Activated T-cell treated with anti-CD3 and anti-CD28 coated beads for 1 hour (primary cell): ENCODE results near the gene ABLIM2.

Experiments
- DNase-seq: peaks from one replicate; pipeline ENCODE4 v3.0.0-alpha.2; 2020; ENCODE audit warnings: low read depth

Gene ABLIM2

GRCh38 chr4:8103421-8104390 lies 54.9 kb downstream of the ABLIM2 start:
- no peak for DNase-seq

GRCh38 chr4:8102831-8103230 lies 55.8 kb downstream of the ABLIM2 start:
- DNase-seq = no peak

- no peak for DNase-seq
Measured at GRCh38 chr4:8102076-8102355, 56.6 kb downstream of the ABLIM2 start.

GRCh38 chr4:8101213-8102075 lies 57.2 kb downstream of the ABLIM2 start:
- DNase-seq = no peak

GRCh38 chr4:8099981-8100464 lies 58.6 kb downstream of the ABLIM2 start:
- no peak for DNase-seq

GRCh38 chr4:8098506-8098905 lies 60.1 kb downstream of the ABLIM2 start:
- DNase-seq = no peak

- no peak for DNase-seq
Measured at GRCh38 chr4:8097721-8098345, 60.8 kb downstream of the ABLIM2 start.

- DNase-seq = no peak
Measured at GRCh38 chr4:8097141-8097541, 61.5 kb downstream of the ABLIM2 start.

- DNase-seq = no peak
Measured at GRCh38 chr4:8096690-8097061, 61.9 kb downstream of the ABLIM2 start.

GRCh38 chr4:8095956-8096689 lies 62.5 kb downstream of the ABLIM2 start:
- no peak for DNase-seq

GRCh38 chr4:8093587-8094274 lies 64.9 kb downstream of the ABLIM2 start:
- DNase-seq = no peak

GRCh38 chr4:8092282-8092681 lies 66.3 kb downstream of the ABLIM2 start:
- no peak for DNase-seq

- no peak for DNase-seq
Measured at GRCh38 chr4:8090744-8091301, 67.8 kb downstream of the ABLIM2 start.

- DNase-seq = no peak
Measured at GRCh38 chr4:8090312-8090711, 68.3 kb downstream of the ABLIM2 start.

GRCh38 chr4:8089862-8090261 lies 68.8 kb downstream of the ABLIM2 start:
- DNase-seq = no peak

- DNase-seq = no peak
Measured at GRCh38 chr4:8088966-8089491, 69.6 kb downstream of the ABLIM2 start.

GRCh38 chr4:8087921-8088495 lies 70.6 kb downstream of the ABLIM2 start:
- no peak for DNase-seq

- DNase-seq = no peak
Measured at GRCh38 chr4:8086783-8087445, 71.7 kb downstream of the ABLIM2 start.

GRCh38 chr4:8085491-8086117 lies 73.0 kb downstream of the ABLIM2 start:
- no peak for DNase-seq
